ENCODE results near the gene ZC3H15.
"Not testable (repeated sequence)": the region's sequence is repeated elsewhere in the genome, so short reads cannot be mapped to it uniquely, and the experiment has no call there.

ZC3H15 gene

DNA sequence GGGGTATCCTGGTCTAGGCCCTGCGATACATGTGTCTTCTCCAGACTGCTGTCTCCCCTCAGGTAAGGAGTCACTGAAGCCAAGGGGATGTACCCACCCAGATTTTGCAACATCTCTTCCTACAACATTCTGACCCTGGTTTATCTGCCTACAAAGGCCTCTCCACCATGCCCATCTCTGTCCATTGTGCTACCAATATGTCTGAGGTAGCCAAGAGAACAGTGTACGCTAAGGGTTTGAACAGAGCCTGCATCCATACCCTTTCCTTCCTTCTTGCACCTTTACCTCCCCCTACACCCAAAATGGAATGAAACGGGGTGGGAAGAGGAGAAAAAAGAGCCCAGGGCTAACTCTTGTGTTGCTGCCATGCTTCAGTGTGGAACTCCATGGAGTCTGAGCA is 11.9 kb downstream of the ZC3H15 start:
- no peak for DNase-seq

DNA sequence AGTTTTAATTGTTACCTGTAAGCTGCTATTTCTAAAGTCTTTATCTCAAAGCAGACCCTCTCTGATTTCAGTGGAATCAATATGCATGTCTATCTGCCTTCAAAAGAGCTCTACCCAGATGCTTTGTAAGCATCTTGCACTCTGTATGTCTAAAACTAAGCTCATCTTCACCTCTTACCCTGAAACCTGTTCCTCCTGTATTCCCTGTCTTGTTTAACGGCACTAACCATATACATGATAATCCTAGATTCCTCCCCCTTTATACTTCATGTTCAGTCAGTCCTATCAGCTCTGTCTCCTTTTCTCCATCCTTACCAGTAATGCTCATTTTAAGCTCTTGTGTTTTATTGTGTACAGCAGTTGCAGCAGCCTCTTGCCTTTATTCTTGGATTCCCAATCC is 12.8 kb downstream of the ZC3H15 start:
- DNase-seq: no peak

DNA sequence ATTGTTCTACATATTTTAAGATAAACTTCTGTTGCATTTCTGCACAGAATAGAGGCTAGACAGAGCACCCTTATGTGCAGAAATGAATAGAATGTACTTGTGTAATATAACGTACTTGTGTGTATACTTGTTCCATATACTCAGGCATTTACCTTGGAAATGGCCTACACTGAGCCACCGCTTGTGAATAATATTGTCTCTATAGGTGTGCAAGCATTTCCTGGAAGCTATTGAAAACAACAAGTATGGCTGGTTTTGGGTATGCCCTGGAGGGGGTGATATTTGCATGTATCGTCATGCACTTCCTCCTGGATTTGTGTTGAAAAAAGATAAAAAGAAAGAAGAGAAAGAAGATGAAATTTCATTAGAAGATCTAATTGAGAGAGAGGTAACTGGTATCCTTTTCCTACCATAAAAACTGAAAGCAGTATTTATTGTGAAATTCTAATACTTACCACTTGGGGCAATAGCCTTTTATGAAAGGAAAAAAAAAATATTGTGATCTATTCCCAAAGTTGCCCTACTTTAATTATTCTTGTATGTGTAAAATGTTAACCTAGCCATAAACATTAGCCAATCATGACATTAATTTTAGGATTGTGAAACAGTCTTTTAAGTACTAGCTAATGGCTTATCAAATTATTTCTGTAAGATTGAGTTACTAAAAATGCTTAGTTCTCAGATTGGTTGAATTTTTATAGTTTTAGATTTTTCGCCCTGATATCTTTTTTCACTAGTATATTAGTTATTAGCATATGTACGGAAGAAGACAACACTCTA is 18.0 kb downstream of the ZC3H15 start:
- no peak for DNase-seq

- DNase-seq: no peak
Observed at GRCh38 chr2:186508263-186508662, 22.2 kb downstream of the ZC3H15 start.

GRCh38 chr2:186515376-186515775 is 29.3 kb downstream of the ZC3H15 start:
- no peak for DNase-seq

DNA sequence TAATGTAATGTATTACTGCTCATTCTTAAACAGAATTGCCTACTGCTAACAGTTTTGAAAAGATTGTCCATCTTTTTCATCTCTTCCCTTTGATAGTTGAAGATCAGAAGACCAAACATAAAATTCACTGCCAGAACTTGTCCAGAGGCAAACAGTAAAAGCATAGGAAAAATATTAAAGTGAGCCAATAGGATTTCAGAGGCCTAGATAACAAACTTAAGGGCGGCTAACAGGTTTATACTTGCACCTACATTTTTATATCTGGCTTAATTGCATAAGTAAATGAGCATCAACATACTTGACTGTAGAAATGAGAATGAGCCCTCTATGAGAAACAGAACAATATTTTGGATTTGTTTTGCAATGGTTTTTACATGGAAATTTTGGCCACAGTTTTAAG is 30.3 kb downstream of the ZC3H15 start:
- DNase-seq: no peak

GRCh38 chr2:186517090-186517489 is 31.0 kb downstream of the ZC3H15 start:
- DNase-seq: no peak

DNA sequence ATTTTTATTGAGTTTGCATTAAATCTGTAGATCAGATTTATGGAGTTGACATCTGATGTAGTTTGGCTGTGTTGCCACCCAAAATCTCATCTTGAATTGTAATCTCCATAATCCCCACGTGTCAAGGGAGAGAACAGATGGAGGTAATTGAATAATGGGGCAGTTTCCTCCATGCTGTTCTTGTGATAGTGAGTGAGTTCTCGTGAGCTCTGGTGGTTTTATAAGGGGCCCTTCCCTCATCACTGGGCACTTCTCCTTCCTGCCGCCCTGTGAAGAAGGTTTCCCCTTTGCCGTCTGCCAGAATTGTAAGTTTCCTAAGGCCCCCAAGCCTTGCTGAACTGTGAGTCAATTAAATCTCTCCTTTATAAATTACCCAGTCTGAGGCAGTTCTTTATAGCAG is 32.2 kb downstream of the ZC3H15 start:
- DNase-seq: no peak

DNA sequence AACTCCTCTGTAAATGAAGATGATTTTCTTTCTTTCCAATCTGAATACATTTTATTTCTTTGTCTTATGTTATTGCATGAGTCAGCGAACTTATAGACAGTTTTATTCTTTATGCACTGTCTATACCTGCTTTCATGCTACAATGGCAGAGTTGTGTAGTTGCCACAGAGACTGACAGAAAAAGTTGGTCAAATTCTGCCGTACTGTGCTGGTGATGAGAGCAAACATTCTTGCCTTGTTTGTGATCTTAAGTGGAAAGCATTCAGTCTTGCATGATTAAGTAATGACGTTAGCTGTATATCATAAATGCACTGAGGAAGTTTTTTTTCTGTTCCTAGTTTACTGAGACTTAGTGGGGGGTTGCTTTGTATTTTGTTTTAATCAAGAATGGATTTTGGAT is 32.9 kb downstream of the ZC3H15 start:
- DNase-seq: no peak

DNA sequence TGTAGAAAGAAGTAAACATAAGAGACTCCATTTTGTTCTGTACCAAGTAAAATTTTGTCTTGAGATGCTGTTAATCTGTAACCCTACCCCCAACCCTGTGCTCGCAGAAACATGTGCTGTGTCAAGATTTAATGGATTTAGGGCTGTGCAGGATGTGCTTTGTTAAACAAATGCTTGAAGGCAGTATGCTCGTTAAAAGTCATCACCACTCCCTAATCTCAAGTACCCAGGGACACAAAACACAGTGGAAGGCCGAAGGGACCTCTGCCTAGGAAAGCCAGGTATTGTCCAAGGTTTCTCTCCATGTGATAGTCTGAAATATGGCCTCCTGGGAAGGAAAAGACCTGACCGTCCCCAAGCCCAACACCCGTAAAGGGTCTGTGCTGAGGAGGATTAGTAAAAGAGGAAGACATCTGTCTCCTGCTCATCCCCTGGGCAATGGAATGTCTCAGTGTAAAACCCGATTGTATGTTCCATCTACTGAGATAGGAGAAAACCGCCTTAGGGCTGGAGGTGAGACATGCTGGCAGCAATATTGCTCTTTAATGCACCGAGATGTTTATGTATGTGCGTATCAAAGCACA is 35.6 kb downstream of the ZC3H15 start:
- not testable (repeated sequence) for DNase-seq

DNA sequence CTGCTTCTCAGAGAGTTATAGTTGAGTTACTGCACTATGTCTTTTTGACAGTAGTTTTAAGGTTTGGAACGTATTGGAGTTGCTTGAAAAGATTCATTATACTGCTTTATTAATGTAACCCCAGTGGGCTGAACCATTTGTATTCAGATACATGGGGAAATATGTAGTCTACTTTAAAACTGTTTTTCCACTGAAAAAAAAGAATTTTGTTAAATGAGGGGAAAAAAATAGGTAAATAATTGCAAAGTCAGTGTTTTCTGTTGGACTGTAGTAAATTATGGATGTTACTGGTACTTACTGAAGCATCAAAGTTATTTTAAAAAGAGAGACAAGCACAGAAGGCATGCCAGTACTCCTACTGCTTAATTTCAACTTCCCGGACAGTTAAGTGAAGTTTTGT is 36.4 kb downstream of the ZC3H15 start:
- DNase-seq: no peak

DNA sequence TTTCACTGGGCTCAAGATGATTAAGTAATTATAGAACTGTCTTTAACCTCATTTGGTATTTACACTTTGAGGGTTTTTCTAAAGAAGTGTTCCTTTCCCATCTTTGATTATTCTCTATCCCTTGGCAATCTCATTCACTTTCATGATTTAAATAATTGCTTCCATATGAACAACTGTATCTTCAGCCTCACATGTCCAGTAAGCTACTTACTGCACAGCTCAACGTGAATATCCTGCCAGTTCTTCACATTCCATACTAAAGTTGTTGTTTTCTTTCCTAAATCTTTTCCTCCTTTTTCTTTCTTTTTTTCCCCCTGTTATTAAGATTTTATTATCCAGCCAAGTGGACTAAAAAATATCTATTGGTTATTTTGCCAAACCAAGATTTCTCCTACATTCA is 37.7 kb downstream of the ZC3H15 start:
- DNase-seq: no peak

GRCh38 chr2:186526281-186526680 is 40.2 kb downstream of the ZC3H15 start:
- no peak for DNase-seq

DNA sequence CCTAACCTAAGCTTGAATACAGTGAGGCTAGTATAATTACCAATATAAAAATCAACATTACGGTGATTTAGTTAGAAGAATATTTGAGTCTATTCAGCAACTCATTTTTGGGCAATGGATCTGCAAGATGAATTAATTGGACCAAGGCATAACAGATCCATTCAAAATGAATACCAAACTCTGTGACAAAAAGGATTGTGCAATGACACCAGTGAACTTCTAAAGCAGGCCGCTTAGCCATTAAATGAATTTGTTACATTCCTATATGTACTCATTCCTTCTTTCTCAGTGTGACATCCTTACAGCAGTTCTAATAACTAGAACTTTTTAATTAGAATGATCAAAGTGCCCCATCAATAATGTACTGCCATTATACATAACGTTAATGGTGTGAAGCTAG is 44.3 kb downstream of the ZC3H15 start:
- no peak for DNase-seq

DNA sequence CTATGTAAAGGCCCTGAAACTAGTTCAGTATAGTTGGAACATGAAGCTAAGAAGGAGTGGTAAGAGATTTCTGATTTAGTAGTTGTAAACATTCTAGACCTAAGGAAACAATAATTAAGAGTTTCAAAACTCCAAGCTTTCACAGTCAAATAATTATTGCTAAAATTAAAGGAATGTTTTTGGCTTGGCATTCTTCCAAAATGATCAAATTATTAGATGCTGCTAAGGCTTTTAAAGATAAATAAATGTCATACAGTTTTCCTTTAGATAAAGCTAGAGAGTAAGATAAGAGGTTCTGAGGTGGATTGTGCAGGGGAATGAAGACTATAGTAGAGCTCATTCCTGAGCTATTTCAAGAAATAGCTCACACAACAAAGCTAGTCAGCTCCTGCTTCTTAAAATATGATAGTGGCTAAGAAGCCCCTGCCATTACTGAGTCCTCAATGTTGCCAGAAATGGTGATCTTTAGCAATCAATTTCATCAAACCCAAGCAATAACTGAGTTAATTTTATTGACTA is 45.3 kb downstream of the ZC3H15 start:
- no peak for DNase-seq

DNA sequence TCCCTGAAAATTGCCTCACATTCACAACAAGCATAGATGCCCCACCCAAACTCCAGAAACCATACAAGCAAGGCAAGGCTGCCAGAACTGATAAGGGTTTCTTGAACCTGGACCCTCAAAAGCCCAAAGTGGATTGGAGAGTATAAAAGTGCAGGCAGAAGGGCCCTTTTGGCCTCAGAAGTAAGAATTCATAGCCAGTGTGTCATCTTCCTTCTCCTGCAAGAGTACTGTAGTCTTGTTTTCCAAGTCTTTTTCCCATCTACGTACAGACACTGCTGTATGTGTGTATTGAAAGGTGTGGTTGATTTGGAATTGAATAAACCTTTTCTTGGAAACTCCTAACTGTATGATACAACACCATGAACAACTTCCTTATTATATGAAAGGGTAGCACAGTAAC is 46.8 kb downstream of the ZC3H15 start:
- DNase-seq: no peak

DNA sequence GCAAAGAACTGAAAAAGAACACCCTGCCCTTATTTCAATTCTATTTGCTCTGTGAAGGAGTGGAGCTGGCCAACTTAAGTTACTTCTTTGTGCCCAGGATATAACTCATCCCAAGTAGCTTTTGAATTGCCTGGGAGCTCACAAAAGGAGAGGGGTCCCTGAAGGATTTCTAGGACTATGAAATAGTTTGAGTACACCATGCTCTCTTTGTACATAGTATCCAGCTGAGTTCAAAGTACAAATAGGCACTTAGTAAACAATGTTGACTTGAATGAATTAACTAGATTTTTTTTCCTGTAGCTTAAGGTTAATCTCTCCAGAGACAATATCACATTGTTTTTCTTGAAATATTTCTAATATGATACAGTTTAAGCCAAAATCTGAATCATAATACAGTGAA is 47.7 kb downstream of the ZC3H15 start:
- no peak for DNase-seq

DNA sequence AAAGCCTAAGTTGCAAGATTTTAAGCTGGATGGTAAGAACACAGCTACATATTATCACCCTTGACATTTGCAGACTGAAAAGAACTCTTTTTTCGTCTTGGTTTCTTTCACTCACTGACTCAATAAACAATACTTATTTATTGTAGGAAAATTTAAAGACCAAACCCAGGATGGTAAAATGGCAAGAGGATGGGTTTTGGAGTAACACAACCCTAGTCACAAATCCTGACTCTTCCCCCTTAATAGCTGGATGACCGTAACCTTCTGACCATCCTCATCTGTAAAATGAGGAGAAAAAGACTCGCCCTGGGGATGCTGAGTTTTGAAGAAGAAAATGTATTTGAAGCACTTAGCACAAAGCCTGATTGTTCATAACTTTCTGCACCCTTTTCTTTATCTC is 48.3 kb downstream of the ZC3H15 start:
- no peak for DNase-seq

DNA sequence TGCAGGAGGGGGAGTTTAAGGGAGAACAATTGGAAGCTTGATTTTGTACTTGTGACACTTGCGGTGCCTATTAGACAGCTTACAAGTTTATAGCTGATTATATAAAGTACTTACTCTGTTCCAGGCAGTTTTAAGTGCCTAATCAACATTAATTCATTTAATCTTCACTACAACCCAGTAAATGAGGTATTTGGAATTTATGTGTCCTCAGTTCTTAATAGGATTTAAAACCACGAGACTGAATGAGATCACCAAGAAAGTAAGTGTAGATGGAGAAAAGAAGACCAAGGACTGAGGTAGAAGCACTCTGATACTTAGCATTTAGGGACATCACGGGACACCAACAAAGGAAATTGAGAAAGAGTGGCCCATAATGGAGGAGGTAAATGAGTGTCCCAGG is 49.8 kb downstream of the ZC3H15 start:
- DNase-seq: no peak

- no peak for DNase-seq
Observed at GRCh38 chr2:186537019-186537418, 51.0 kb downstream of the ZC3H15 start.

- DNase-seq: no peak
Observed at GRCh38 chr2:186540941-186541340, 54.9 kb downstream of the ZC3H15 start.

DNA sequence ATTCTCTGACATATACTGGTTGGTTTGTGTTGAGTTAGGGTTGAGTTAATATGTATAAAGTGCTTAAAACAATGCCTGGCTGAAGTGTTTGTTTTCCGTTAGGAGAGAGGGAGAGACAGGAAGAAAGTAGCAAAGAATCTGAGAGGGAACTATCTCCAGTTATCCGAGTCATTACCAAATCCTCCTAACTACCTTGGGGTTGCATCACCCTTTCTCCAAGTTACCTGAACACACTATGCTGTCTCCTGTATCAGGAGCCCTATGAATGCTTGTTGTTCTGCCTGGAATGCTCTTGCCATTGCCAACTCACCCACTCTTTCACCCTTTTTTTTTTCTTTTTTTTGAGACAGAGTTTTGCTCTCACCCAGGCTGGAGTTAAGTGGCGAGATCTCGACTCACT is 55.9 kb downstream of the ZC3H15 start:
- no peak for DNase-seq

GRCh38 chr2:186543561-186544131 is 57.6 kb downstream of the ZC3H15 start:
- DNase-seq: no peak

GRCh38 chr2:186544255-186544675 is 58.2 kb downstream of the ZC3H15 start:
- no peak for DNase-seq

Data from cerebellar nuclear complex (tissue), 1 donor.